ENCODE data around the gene ULK4.

Gene ULK4

DNA sequence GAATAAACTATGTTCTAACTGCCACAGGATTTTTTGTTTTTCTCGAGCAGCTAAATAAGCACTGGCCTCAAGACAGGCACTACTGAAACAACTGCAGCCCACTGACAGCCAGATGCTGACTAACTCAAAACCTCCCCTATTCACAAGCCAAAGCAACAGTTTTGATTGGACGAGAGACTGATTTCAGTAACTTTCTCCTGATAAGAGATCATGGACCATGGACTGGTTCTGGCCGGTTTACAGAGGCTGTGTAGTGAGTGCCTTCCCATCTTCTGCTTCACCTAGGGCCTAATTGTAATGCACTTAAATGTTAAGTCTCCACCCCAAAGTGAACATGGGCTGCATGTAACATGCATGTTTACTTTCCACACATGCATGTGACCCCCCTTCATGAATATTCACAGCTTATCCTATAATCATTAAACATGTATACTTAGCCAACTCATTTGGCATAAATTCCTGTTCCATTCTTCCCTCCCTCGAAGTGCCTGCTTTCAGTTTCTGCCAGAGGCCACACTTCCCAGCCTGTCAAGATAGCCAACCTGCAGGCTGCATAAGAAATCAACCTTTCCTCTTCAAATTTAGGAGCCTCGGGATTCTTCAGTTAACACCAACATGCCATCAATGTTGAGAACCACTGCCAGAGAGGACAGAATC is 108.2 kb downstream of the ULK4 start:
- TF ChIP-seq, protein P1, sequence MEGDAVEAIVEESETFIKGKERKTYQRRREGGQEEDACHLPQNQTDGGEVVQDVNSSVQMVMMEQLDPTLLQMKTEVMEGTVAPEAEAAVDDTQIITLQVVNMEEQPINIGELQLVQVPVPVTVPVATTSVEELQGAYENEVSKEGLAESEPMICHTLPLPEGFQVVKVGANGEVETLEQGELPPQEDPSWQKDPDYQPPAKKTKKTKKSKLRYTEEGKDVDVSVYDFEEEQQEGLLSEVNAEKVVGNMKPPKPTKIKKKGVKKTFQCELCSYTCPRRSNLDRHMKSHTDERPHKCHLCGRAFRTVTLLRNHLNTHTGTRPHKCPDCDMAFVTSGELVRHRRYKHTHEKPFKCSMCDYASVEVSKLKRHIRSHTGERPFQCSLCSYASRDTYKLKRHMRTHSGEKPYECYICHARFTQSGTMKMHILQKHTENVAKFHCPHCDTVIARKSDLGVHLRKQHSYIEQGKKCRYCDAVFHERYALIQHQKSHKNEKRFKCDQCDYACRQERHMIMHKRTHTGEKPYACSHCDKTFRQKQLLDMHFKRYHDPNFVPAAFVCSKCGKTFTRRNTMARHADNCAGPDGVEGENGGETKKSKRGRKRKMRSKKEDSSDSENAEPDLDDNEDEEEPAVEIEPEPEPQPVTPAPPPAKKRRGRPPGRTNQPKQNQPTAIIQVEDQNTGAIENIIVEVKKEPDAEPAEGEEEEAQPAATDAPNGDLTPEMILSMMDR (IDR thresholded peaks at IDR 0.05) = no peak

DNA sequence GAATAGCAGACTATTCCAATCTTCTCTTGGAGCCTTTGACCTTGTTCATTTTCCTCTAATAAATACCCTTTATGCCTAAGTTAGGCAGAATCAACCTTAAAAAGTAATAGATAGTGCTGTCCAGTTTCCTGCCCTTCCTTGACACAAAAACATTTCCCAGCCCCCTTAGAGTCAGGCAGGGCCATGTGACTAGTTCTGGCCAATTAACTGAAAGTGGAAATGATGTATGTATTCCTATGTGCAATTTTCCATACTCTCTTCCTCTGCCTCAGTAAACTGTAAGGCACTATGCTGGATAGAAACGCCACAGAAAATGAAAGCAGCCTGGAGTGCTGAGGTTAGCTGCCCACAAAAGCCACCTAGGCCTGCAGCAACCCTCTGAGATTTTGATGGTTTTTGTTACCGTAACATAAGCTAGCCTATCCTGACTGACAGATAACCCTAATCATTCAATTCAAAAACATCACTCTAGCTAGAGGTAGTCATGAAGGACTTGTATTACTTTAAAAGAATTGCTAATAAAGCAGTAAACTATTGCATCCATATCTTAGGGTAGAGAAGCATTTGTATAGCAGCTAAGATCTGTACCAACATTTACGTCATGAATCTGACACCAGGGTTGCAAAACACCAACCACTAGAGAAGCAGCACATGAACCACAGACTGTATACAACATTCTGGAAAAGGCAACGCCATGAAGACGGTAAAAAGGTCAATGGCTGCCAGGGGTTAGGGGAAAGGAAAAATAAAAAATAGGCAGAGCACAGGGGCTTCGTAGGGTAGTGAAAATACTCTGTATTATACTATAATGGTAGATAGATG is 112.9 kb downstream of the ULK4 start:
- TF ChIP-seq, protein P1 (IDR thresholded peaks at IDR 0.05) = no peak

DNA sequence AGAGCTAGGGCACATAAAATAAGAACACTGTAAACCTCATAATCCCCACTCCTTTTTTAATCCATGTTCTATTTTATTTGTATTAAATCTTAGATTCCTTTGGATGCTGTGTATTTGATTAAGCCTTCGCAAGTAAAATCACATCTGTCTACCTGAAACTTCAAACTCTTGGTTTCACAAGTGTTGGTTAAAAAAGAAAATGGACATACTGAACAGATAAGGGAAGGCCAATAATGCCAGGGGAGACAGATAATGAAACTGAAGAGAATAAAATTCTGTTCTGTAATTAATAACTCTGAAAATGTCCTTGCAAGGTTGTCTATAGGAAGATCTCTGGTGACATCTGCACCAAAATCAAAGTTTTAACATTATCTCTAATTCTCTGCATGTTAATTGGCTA is 114.2 kb downstream of the ULK4 start:
- TF ChIP-seq, protein P1 (IDR thresholded peaks at IDR 0.05) = no peak

DNA sequence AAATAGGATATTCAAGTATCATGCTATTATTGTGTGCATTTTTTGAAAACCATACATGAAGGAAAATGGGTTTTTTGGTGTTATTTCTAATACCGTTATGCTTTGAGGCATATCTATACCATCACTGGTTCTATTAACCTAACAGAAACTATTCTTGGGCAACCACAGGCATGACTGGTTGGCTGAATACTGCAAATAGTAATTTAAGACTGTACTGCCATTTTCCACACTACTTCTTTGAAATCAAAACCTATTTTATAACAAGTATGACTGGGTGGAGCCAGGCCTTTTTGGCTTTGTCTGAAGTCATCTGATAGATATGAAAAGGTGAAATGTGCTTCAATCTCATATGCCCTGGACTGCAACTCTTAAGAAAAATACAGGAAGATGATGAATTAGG is 115.1 kb downstream of the ULK4 start:
- TF ChIP-seq, protein P1 (IDR thresholded peaks at IDR 0.05) = no peak

DNA sequence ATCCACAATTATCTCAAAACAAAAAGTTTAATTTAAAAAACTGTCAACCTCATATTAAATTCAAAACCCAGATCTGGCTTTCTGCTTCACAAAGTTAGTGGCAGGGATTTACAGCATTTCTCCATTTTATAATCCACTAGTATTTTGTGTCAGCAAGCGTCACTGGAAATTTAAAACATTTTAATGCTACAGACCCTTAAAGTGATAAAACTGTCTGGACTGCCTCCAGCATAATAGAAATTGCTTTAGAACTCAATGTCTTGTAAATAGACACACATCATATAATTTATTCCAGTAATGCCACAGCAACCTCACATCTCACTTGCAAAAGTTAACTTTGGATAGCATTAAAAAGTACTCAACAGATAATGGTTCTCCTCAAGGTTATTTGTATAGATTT is 116.1 kb downstream of the ULK4 start:
- TF ChIP-seq, protein P1 (IDR thresholded peaks at IDR 0.05) = no peak

DNA sequence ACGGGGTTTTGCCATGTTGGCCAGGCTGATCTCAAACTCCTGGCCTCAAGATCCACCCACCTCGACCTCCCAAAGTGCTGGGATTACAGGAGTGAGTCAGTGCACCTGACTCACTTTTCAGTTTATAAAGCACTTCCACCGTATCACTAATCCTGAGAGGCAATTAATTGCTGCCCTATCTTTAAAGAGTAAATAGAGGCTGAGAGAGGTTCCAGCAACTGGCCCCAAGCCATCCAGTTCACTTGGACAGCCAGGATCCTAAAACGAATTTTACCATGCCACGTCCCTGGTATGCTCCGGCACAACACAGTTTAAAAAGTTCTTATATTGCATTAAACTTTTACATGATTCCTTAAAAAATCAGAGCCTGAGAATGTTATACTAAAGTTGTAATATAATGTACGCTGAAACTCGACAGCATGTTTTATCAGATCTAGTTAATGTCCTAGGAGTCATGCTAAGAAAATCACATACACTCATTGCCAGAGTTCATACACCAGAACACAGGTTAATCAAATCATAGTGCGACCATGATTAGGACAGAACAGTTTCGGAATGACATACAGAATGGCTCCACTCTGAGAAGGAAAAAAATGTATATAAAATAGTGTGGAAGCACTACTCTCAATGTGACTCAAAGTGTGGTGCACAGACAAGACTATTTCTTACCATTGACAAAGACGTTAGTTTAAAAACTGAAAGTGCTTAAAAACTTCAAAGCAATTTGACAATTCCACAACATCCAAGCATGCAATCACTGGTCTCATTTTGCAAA is 125.4 kb downstream of the ULK4 start:
- TF ChIP-seq, protein P1 (IDR thresholded peaks at IDR 0.05) = no peak

DNA sequence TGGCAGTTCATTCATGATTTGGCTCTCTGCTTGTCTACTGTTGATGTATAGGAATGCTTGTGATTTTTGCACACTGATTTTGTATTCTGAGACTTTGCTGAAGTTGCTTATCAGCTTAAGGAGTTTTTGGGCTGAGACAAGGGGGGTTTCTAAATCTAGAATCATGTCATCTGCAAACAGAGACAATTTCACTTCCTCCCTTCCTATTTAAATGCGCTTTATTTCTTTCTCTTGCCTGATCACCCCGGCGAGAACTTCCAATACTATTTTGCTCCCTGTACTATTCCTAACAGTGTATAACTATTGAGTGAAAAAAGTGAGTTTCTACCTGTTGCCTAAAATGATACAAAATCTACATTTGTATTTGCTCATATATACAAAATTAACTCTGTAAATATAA is 128.3 kb downstream of the ULK4 start:
- TF ChIP-seq, protein P1 (IDR thresholded peaks at IDR 0.05) = no peak
